NCI-H226 (cell line): Measurements from ENCODE around the gene KRTAP10-12.
"Not testable (repeated sequence)": the region's sequence is repeated elsewhere in the genome, so short reads cannot be mapped to it uniquely, and the experiment has no call there.

Experiments used
- DNase-seq: peaks from one replicate; pipeline ENCODE4 v3.0.0-alpha.2; 2015

The KRTAP10-12 gene, protein sequence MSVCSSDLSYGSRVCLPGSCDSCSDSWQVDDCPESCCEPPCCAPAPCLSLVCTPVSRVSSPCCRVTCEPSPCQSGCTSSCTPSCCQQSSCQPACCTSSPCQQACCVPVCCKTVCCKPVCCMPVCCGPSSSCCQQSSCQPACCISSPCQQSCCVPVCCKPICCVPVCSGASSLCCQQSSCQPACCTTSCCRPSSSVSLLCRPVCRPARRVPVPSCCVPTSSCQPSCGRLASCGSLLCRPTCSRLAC

DNA sequence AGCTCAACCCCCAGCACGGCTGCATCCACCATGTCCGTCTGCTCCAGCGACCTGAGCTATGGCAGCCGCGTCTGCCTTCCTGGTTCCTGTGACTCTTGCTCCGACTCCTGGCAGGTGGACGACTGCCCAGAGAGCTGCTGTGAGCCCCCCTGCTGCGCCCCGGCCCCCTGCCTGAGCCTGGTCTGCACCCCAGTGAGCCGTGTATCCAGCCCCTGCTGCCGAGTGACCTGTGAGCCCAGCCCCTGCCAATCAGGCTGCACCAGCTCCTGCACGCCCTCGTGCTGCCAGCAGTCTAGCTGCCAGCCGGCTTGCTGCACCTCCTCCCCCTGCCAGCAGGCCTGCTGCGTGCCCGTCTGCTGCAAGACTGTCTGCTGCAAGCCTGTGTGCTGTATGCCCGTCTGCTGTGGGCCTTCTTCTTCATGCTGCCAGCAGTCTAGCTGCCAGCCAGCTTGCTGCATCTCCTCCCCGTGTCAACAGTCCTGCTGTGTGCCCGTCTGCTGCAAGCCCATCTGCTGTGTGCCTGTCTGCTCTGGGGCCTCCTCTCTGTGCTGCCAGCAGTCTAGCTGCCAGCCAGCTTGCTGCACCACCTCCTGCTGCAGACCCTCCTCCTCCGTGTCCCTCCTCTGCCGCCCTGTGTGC is at the start of gene KRTAP10-12:
KRTAP10-12 (plus strand) TSS at position 1 of the 639 bp plus-strand sequence; CDS start at position 31, 30 bp downstream.
- not testable (repeated sequence) for DNase-seq

DNA sequence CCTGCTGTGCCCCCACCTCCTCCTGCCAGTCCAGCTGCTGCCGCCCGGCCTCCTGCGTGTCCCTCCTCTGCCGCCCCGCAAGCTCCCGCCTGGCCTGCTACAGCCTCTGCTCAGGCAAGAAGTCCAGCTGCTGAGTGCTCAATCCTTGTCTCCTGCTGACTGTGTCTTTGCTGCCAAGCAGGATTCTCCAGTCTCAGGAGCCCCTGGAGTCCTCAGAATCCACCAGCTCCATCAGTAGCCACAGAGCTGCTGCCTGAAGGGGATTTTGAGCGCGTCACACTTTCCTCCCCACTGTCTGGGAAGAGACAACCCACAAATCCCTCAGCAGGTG is 49.8 kb upstream of the KRTAP10-12 start:
- DNase-seq = no peak

DNA sequence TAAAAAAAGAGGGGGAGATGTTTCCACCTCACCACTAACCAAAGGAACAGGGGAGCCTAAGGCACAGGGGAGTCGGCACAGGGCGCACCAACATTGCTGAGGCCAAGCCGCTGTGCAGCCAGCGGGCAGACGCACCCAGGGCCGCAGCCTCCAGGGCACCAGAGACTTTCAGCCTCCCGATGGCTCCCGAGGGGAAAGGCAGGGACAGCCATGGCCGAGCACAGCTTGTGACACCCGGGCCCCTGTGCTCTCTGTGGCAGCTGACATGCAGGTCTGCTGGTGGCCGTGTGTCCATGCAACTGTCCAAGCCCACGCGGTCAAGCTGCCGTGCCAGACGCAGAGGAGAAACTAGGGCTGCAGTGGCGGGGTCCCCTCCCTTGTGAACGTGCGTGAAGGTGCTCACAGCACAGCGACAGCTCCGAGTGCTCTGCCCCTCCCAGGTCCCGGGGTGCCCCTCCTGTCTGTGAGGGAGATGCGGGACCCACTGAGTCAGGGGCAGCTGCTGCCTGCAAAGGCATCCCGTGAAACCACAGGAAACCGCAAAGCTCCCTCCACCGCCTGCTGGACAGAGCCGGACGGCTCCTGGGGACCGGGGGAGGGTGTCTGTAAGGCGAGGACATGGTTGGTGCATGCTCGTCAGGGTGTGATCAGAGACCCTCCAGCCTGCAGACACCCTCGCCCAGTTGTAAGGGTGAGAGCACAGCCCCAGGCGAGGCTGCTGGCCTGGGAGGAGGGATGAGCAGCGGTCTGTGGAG is 48.2 kb upstream of the KRTAP10-12 start:
- DNase-seq = no peak

DNA sequence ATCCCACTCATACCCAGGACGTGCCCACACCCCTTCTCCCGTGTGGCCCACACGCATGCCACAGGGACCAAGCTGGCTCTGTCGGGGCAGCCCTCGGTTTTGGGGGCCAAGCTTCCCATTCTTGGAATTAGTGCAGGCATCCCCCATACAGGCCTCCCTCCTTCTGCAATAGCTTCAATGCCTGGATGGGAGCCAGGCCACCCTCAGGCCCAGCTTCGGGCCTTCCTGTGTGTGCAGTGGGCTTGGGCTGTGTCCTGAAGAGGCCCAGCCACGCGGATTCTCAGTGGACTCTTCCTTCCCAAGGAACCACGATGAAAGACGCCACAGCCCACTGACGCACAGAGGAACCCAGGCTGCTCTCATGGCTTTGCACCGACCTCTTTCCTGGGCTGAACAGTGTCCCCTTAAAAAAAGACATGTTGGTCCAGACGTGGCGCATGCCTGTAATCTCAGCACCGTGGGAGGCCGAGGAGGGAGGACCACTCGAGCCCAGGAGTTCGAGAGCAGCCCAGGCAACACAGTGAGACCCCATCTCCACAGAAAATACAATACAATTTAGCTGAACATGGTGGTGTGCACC is 47.4 kb upstream of the KRTAP10-12 start:
- DNase-seq = no peak

DNA sequence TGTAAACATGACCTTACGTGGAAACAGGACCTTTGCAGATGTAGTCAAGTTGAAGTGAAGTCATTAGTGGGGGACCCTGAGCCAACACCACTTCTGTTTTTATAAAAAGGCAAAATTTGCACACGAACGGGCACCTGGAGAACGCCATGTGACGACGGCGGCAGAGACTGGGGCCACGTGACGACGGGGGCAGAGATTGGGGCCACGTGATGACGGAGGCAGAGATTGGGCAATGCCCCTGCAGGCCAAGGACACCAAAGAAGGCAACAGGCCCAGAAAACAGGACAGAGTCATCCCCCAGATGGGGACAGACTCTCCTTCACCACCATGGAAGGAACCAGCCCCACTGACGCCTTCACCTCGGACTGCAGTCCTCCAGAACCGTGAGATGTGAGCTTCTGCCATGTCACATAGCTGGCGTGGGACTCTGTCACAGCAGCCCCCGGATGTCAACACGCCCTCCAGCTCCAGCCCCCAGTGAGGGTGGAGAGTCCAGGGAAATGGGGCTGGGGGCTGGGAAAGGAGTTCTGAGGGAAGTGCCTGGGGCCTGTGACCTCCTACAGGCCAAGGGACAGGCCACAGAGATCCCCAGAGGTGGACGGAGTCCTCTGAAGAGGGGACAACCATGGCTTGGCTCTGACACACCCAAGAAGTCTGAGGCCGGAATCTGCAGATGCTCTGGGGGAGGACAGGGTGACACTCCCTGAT is 46.6 kb upstream of the KRTAP10-12 start:
- no peak for DNase-seq

DNA sequence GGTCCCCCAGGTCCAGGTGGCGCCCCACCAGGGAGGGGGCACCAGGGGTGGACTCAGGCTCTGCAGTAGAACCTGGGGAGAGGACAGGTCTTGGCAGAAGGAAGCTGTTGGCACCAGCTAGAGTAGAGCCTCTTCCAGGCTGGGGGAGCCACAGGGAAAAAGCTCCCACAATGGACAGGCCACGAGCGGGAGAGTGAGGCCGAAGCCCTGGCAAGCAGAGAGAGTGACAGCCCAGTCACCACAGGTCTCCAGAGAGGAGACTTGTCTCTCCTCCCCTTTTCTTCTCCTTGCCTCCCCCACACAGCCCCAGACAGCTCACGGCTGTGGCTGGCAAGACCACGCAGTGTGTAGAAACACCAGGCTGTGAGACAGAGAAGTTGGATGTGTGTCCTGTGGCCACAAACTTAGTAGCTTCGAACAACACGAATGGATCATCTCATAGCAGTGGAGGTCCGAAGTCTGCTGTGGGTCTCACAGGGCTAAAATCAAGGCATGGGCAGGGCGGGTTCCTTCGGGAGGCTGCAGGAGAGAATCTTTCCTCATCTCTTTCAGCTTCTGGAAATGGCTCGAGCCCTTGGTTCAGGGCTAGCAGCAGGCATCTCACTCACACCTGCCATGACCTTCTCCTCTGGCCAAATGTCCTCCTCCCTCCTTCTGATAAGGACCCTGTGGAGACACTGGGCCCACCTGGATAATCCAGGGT is 45.8 kb upstream of the KRTAP10-12 start:
- no peak for DNase-seq

DNA sequence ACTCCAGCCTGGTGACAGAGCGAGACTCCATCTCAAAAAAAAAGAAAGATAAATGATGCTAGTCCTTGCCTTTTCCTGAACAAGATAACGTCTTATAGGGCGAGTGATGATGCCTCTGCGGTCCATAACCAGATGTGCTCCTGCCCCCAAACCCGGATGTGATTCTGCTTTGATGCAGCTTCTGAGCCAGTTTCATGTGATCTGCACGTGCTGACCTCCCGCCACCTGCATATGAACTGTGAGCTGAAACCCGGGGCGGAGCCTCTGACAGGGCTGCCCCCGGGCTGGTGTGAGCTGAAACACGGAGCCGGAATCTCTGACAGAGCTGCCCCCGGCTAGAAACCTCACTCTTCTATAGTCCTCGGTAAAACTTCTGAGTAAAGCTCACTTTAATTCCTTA is 43.8 kb upstream of the KRTAP10-12 start:
- no peak for DNase-seq

DNA sequence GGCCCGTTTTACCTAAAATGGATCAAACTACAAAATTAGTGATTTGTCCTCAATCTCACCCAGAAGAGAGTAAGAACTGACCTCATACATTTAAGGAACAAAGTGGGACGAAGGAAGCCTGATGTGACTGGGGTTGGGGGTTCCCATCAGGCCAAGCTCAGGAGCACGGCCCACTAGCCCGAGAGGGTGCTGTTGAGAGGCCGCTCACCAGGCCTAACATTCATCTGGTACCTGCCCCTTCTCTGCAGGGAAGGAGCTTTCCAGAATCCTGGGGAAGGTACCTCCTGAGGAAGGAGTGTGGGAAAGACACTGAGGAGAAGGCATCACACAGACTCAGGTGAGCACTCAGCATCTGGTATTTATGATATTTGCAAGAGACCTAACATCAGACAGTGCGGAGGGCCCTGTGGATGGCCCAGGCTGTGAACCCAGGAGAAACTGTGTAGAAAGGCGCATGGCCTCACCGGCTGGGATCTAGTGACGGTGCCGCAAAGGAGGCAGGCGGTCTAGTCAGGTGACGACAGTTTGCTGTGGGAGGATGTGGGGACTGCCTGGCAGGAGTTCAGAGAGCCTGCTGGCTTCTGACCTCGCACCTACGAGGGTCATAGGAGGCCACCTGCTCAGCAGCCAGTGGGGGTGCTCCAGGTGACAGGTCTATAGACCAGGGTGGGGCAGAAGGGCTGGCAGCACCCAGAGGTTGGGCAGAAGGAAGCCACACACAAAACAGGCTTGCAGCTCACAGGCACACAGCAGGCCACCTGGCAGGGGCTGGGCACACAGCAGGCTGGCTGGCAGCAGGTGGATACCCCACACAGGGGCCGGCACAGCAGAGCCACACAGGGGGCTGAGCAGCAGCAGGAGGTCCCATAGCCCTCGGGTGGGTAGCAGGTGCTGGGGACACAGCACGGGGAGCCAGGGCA is 43.1 kb upstream of the KRTAP10-12 start:
- no peak for DNase-seq

DNA sequence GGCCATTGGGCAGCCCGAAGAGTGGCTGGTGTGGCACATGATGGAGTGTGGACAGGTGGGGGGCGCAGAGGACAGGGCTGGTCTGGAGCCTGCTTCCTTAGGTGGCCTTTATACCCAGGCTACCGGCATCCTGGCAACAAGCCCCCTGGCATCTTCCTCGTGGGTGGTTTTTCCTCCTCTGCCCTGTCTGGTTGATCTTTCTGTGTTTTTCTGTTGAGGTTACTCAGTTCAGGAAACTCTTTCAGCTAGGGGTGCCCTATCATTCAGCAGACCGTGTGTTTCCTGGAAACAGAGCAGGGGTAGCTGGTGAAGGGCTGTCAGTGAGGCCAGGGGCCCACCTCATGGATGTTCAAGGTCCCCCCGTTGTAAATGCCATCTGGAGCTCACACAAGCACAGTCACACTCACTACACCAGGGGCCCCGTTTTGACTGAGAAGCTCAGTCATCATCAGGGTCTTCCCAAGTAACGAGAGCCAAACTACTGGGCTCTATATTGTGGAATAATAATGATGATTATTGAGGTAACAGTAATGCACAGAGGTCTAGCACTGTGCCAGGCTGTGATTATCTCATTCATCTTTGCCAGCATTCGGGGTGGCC is 42.3 kb upstream of the KRTAP10-12 start, which contains the start of gene KRTAP12-4:
KRTAP12-4 (minus strand) TSS at position 84 of the 600 bp plus-strand sequence; CDS start at position 39, 45 bp downstream.
- no peak for DNase-seq

DNA sequence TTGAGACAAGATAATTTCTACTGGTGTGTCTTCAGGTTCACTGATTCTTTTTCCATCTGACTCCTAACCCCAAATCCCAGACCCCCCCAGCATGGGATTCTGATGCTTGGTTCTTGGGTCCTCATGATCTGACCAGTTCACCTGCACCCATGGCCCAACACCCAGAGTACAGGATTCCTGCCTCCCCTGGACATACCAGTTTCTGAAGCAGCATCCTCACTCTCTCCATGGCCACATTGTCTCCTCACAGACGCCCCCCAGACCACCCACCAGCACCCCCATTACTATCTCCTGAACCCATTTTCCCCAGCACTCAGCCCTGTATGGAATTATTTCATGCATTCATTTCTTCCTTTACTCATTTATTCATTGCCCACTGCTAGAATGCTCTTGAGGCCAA is 40.1 kb upstream of the KRTAP10-12 start:
- DNase-seq = no peak

DNA sequence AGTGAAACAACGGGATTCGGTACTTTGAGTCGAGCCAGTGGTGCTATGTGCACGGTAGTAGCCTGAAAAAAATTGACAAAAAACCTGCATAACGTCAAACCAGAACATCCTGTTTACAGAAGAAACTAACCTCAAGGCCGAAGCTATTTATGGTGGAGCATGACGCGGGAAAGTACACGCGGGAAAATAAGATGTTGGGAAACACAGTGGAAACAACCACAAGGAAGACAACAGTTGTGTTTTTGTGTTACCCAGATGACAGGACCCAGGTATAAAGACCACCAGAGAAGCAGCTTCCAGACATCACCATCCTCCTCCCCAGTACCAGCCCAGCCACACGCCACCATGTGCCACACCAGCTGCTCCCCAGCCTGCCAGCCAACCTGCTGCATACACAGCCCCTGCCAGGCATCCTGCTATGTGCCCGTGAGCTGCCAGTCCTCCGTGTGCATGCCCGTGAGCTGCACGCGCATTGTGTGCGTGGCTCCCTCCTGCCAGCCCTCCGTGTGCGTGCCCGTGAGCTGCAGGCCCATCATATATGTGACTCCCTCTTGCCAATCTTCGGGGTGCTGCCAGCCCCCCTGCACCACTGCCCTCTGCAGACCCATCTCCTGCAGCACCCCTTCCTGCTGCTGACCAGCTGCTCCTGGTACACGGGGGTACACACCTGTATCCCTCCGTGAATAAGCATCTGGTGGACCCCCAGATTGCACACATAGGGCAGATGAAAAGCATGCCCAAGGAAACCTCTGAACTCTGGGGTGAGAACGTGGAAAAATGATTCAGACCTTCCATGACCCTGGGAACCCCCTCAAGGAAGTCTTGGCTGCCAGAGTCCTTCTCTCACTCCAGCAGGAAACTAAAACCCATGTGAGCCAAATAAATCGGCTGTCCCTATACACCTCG is 39.1 kb upstream of the KRTAP10-12 start, which contains the start of gene KRTAP12-3:
KRTAP12-3 (plus strand) TSS at position 298 of the 906 bp plus-strand sequence; CDS start at position 346, 48 bp downstream.
- no peak for DNase-seq

DNA sequence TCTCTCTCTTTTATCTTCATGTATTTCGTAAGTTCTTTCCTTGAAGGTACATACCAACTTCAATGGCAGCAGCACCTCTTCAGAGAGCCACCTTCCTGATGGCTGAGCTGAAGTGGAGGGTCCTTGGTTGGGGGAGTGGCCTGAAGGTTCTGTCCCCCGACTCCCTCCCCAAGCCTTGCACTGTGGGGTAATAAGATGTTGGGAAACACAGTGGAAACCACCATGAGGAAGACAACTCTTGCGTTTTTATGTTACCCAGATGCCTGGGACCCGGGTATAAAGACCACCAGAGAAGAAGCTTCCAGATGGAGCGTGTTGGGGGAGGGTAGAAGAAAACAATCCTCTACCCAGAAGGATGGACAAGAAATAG is 38.4 kb upstream of the KRTAP10-12 start:
- no peak for DNase-seq

DNA sequence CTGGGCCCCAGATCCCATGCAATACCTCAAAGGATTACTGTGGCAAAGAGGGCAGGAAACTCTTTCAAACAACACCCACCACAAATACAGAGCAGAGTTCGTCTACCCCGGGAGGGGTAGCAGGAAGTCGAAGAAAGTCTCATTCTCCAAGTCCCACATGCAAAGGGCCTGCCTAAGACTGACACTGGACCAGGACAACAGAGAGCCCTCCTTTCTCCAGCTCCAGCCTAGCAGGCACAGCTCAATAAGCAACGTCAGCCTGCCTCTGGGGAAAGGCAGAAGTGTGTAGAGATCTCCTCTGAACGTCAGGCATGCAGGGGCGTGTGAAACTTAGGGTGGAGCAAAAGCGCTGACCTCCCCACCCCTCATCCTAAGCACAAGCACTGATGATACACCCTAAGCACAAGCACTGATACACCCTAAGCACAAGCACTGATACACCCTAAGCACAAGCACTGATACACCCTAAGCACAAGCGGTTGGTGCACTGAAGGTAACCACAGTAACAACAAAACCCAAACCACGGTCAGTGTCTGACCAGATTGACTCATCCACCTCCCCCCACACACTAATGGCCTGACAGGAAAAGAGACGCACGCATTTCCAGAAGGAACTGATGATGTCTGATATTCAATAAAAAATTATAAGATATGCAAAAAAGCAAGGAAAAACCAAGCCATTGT is 37.9 kb upstream of the KRTAP10-12 start:
- peak; percentile 15 for DNase-seq

DNA sequence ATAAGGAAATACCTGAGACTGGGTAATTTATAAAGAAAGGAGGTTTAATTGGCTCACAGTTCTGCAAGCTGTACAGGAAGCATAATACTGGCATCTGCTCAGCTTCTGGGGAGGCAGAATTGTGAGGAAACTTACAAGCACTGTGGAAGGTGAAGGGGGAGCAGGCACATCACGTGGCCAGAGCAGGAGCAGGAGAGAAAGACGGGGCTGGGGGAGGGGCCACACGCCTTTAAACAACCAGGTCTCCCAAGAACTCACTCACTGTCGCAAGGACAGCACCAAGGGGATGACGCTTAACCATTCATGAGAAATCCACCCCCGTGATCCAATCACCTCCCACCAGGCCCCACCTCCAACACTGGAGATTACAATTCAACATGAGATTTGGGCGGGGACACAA is 35.4 kb upstream of the KRTAP10-12 start:
- DNase-seq = not testable (repeated sequence)

DNA sequence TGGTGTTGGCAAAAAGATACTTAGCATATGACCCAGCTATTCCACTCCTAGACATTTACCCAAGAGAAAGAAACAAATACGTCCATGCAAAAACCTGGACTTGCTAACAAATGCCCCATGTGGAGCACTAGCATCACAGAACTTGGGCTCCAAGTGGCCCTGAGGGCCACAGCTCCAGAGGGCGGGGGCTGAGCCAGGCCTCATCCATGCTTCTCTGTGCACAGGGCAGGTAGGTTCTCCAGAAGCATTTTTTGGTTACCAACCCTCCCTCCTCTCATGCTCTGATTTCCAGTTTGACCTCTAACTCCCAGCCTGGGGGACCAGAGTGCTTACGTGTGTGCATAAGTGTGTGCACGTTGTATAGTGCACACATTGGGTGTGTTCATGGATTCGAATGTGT is 32.3 kb upstream of the KRTAP10-12 start:
- DNase-seq = no peak

DNA sequence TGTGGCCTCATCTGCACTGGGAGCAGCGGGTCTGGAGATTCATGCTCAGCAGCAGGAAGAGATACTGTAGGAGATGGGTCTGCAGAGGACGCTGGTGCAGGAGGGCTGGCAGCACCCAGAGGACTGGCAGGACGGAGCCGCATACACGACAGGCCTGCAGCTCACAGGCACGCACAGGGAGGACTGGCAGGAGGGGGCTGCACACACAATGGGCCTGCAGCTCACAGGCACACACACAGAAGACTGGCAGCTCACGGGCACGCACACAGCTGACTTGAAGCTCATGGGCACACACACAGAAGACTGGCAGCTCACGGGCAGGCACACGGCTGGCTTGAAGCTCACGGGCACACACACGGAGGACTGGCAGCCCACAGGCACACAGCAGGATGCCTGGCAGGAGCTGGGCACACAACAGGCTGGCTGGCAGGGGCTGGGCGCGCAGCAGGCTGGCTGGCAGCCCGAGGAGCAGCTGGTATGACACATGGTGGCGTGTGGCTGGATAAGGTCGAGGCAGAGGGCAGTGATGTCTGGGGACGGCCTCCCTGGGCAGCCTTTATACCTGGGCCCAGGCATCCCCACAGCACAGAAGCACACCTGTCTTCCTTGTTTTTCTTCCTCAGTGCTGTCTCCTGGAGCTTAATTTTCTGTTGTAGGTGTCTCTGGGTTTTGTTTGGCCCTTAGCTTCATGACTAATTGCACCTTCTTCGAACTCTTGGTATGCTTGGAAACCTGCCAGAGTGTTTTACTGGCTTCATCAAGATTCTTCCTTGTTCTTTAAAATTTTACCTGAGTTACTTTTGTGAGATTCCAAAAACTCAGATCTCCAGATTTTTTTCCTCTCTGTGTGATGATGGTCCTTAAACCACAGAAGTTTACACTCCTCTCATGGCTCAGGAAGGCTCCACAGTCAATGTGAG is 30.3 kb upstream of the KRTAP10-12 start, which contains the start of gene KRTAP12-2:
KRTAP12-2 (minus strand) TSS at position 527 of the 920 bp plus-strand sequence; CDS start at position 486, 41 bp downstream.
- DNase-seq = no peak

DNA sequence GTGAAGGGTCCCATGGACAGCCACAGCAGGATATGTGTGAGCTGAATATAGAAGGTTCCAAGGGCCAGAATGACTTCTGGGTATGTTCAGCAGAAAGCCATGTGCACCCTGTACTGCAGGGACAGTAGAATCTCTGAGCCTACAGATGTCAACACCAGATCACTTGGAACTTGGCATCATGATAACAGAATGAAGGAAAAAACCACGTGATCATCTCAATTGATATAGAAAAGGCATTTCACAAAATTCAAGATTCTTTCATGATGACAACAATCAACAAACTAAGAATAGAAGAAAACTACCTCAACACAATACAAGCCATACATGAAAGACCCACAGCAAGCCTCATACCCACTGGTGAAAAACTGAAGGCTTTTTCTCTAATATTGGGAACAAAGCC is 29.4 kb upstream of the KRTAP10-12 start:
- no peak for DNase-seq
